CD8-positive, alpha-beta memory T cell (primary cell): Measurements from ENCODE around the gene MYORG. TPM values are rescaled to one million over a fixed set of nuclear protein-coding genes. Genes with fewer than 3 reads are reported as not detected.

Source experiments
- CTCF ChIA-PET: fragments of 350-600 bp; sonication (Branson Sonifier 250); formaldehyde crosslinking; loops from one replicate; lab custom pipeline; 2021; ENCODE audit warnings: antibody characterized with exemption; lab: Charles Lee
- POLR2A ChIA-PET: fragments of 350-600 bp; sonication (Branson Sonifier 250); formaldehyde crosslinking; loops from one replicate; lab custom pipeline; 2021; ENCODE audit warnings: antibody characterized with exemption; lab: Charles Lee
- DNase-seq, 5 donors: peaks; one replicate each; pipeline versions ENCODE4 v3.0.0 to v3.0.0-alpha.2; 2020 to 2022; ENCODE audit warnings: mixed read lengths in 1 of 5
- H3K27ac ChIP-seq: one replicate; pipeline ENCODE4 v1.7.0; 2013; ENCODE audit warnings: low read depth, mild to moderate bottlenecking, low read length, moderate library complexity
- H3K27me3 ChIP-seq: 2 replicates; pipeline ENCODE4 v1.7.0; 2013; ENCODE audit warnings: low read length, mild to moderate bottlenecking; ENCODE audit not compliant: insufficient read depth, poor library complexity, severe bottlenecking
- H3K36me3 ChIP-seq: 2 replicates; pipeline ENCODE4 v1.7.0; 2013; ENCODE audit warnings: mild to moderate bottlenecking, low read length, moderate library complexity; ENCODE audit not compliant: insufficient read depth
- H3K4me1 ChIP-seq: 2 replicates; pipeline ENCODE4 v1.7.0; 2013; ENCODE audit warnings: mild to moderate bottlenecking, low read length, moderate library complexity; ENCODE audit not compliant: insufficient read depth
- H3K4me3 ChIP-seq: 2 replicates; pipeline ENCODE4 v1.7.0; 2013; ENCODE audit warnings: mild to moderate bottlenecking, low read length
- H3K9me3 ChIP-seq: 2 replicates; pipeline ENCODE4 v1.7.0; 2013; ENCODE audit warnings: mild to moderate bottlenecking, low read length
- H3K27ac Mint-ChIP-seq, 8 donors: one replicate each; pipeline ENCODE4 v1.8.0; 2020 to 2021; ENCODE audit warnings: mixed read lengths in 8 of 8, mild to moderate bottlenecking in 6 of 8, inconsistent platforms in 3 of 8, moderate library complexity in 3 of 8
- H3K27me3 Mint-ChIP-seq, 2 donors: one replicate each; pipeline ENCODE4 v1.8.0; 2020 to 2021; ENCODE audit warnings: mixed read lengths in 2 of 2, mild to moderate bottlenecking in 1 of 2, moderate library complexity in 1 of 2
- H3K36me3 Mint-ChIP-seq, 3 donors: one replicate each; pipeline ENCODE4 v1.8.0; 2020 to 2021; ENCODE audit warnings: mixed read lengths in 3 of 3, inconsistent platforms in 1 of 3, mild to moderate bottlenecking in 1 of 3
- H3K4me1 Mint-ChIP-seq, 3 donors: one replicate each; pipeline ENCODE4 v1.8.0; 2020 to 2021; ENCODE audit warnings: mixed read lengths in 3 of 3, inconsistent platforms in 1 of 3, mild to moderate bottlenecking in 1 of 3
- H3K4me3 Mint-ChIP-seq, 7 donors: one replicate each; pipeline ENCODE4 v1.8.0; 2020 to 2021; ENCODE audit warnings: mixed read lengths in 7 of 7, mild to moderate bottlenecking in 6 of 7, moderate library complexity in 4 of 7, inconsistent platforms in 2 of 7
- H3K9me3 Mint-ChIP-seq, 5 donors: one replicate each; pipeline ENCODE4 v1.8.0; 2020 to 2022; ENCODE audit warnings: mixed read lengths in 5 of 5, mild to moderate bottlenecking in 3 of 5, moderate library complexity in 2 of 5, inconsistent platforms in 1 of 5
- polyA plus RNA-seq: library from polyadenylated mRNA; unstranded; fragments of 300-500 nt; fragmentation: Illumina TruSeq; gene quantifications from one replicate; pipeline ENCODE4 v1.2.3, GENCODE V29; 2021
- total RNA-seq, 2 experiments: library from RNA; stranded (reverse); gene quantifications; one replicate each; pipeline ENCODE4 v1.2.3, GENCODE V29; 2021

MYORG gene
- total and polyA plus RNA-seq, 3 experiments from 2014 or later, result 0.67 to 2.4 (median 2.3) TPM

DNA sequence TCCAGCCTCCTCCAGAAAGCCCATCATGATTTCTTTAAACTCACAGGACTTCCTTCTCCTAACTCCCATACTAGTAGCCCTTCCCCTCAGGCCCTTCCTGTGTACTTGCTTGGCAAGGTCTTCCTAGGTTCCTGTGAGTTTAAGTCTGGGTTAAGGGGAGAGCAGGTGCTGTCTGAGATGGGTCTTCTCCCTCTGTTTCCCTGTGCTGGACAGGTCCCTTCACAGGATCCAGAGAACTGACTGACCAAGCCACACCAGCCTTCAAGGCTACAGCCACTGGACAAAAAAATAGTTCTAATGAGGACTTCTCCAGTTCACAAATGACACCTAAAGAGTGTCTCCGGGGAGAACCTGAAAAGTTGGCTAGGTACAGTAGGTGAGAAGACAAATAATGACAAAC, 29.5 kb upstream of the MYORG start:
- Mint-ChIP-seq H3K27me3 (no peaks in the 10 kb centered on the region), H3K27ac (no peak overlapping the region), H3K4me1 (no peaks in the 10 kb centered on the region), H3K36me3 (peaks cover 0 to 27% (median 10%) of the 10 kb centered on the region in 3 donors), H3K9me3 (no peaks in the 10 kb centered on the region), H3K4me3 (no peak overlapping the region)
- no peaks in the 10 kb centered on the region for H3K4me1 ChIP-seq
- ChIA-PET POLR2A (no interaction called here), CTCF (no interaction called here)
- no peak overlapping the region for H3K27ac ChIP-seq
- no peaks in the 10 kb centered on the region for H3K36me3 ChIP-seq
- no peaks in the 10 kb centered on the region for H3K27me3 ChIP-seq
- DNase-seq, result no peak
- no peak overlapping the region for H3K4me3 ChIP-seq
- H3K9me3 ChIP-seq, result no peaks in the 10 kb centered on the region

DNA sequence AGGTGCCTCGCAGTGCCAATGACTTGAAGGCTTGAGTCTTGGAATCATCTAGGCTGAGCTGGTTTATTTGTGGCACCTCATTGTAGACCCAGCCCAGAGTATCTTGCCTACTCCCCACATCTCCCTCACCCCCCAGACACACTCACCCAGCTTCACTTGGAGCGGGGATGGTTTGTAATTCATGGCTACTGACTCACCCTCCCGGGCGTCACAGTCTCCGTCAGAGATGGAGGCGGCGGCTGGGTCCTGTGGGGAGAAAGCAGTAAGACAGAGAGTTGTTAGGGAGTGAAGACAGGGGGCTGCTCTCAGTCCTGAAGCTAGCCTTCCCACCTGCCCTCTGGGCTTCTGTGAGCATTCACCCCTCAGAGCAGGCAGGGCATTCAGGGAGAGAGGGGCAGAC, 29.0 kb upstream of the MYORG start:
- Histone ChIP-seq H3K4me3 (no peak overlapping the region), H3K4me1 (no peaks in the 10 kb centered on the region), H3K27ac (no peak overlapping the region), H3K36me3 (no peaks in the 10 kb centered on the region), H3K27me3 (no peaks in the 10 kb centered on the region), H3K9me3 (no peaks in the 10 kb centered on the region)
- ChIA-PET CTCF (interaction anchor here (0.6 to 2.7 kb wide), 4 partner anchors 61 to 229 kb away, joined by 3 to 22 read pairs (median 4); no protein-coding TSS in a partner anchor), POLR2A (no interaction called here)
- Mint-ChIP-seq H3K36me3 (peaks cover 0 to 31% (median 10%) of the 10 kb centered on the region in 3 donors), H3K27me3 (no peaks in the 10 kb centered on the region), H3K4me1 (no peaks in the 10 kb centered on the region), H3K4me3 (no peak overlapping the region), H3K27ac (no peak overlapping the region), H3K9me3 (no peaks in the 10 kb centered on the region)
- no peak for DNase-seq

DNA sequence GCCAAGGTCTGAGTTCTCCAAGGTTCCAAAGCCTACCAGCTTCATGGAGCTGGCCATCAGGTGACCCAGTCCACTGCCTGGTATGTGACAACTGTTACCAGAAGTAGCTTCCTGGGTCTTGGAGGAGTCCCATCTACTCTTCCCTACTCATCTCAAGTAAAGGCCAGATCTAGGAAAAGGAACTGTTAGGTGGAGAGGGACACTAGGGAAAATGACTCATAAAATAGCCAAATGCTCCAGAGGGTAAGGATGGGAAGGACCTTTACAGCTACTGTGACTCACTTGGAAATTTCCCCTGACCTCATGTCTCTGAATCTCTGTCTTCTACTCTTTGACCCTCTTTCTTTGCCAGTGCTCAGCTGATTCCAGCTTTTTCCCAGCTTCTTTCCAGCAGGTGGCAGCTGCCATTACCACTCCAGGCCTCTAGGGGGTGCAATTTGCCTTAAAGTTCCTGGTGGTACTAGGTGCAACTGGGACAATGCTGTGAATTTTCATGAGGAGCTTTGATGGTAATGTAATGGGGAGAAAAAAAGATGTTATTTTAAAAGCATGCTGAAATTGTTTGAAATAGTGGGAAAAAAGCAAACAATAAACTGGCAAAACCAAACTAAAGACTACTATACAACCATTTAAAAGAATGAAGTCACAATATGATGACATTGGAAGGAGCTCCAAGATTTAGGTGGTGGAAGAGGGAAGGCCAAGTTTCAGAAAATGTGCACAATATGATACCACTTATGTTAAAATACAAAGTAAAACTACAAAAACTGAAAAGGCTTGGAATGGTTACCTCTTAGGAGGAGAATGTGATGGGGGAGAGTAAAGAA, 27.1 kb upstream of the MYORG start:
- Mint-ChIP-seq H3K4me3 (no peak overlapping the region), H3K4me1 (no peaks in the 10 kb centered on the region), H3K9me3 (no peaks in the 10 kb centered on the region), H3K36me3 (peaks cover 0 to 43% (median 12%) of the 10 kb centered on the region in 3 donors), H3K27me3 (no peaks in the 10 kb centered on the region), H3K27ac (no peak overlapping the region)
- no peaks in the 10 kb centered on the region for H3K36me3 ChIP-seq
- no peak overlapping the region for H3K4me3 ChIP-seq
- ChIA-PET POLR2A (no interaction called here), CTCF (interaction anchor here (0.8 to 2.7 kb wide), 31 partner anchors 9 to 392 kb away, joined by 3 to 22 read pairs (median 4); no protein-coding TSS in a partner anchor)
- no peaks in the 10 kb centered on the region for H3K27me3 ChIP-seq
- H3K9me3 ChIP-seq, result no peaks in the 10 kb centered on the region
- DNase-seq, result peak; percentile 34 to 67 (median 45)
- no peak overlapping the region for H3K27ac ChIP-seq
- no peaks in the 10 kb centered on the region for H3K4me1 ChIP-seq

DNA sequence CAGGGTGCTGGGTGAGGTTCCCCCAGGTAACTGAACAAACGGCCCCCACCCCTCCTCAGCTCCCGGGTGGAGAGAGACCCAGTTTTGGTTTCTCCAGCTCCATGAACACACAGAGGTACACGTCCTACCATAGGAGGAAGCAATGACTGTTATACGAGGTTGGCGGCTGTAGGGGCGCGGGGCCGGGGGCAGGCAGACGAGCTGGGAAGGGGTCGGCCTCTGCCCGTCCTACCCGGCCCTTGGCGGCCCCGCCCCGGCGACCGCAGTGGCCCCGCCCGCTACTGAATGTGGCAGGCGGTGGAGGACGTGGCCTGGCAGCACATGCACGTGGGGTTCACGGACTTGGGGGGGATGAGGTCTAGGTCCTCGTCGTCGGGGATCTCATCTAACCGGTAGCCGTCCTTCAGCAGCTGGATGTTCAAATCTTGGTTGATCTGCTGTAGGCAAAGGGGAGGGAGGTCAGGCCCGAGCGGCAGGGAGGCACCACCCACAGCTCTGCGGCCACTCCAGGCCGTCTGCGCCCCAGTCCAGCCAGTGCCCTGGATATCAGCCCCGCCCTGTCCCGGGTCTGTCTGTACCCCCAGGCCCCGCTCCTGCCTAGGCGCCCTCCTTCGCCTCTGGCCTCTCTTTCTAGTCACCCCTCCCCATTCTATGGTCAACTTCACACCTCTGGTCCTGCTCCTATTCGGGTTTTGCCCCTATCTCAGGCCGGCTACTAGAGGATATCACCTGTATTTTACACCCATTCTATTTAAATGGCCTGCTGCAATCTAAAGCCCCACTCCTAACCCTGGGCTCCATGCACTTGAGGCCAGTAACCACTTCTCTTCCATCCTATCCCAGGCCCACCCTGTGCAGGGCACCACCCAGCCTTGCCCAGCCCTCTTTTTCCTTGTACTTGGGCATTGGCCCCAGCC, 24.2 kb upstream of the MYORG start:
- Mint-ChIP-seq H3K36me3 (peaks cover 0 to 42% (median 12%) of the 10 kb centered on the region in 3 donors), H3K9me3 (no peaks in the 10 kb centered on the region)
- CTCF ChIA-PET, result no interaction called here

DNA sequence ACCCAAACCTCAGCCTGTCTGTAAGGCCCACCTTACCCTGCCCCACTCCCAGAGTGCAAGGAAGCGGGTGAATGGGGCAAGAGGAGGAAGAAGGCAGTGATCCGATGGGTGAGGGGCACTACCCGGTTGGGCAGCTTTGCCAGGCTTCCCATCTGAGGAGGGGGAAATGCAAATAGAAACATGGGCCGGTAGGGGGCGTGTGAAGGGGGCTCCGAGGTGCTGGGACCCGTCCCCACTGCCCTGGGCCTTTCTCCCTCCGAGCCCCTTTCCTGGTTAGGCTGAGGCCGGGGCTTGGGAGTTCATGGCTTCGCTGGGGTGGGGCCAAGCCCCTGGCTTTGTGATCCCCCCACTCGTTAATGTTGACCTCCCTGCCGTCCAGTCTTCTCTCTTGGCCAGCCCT, 23.6 kb upstream of the MYORG start:
- no peak overlapping the region for H3K4me3 ChIP-seq
- DNase-seq, result no peak
- CTCF ChIA-PET, result no interaction called here
- no peaks in the 10 kb centered on the region for H3K36me3 ChIP-seq
- no peak overlapping the region for H3K27ac Mint-ChIP-seq
- POLR2A ChIA-PET, result no interaction called here
- H3K4me3 Mint-ChIP-seq, result no peak overlapping the region
- no peaks in the 10 kb centered on the region for H3K9me3 Mint-ChIP-seq
- H3K9me3 ChIP-seq, result no peaks in the 10 kb centered on the region
- no peaks in the 10 kb centered on the region for H3K27me3 ChIP-seq
- H3K36me3 Mint-ChIP-seq, result peaks cover 0 to 40% (median 12%) of the 10 kb centered on the region in 3 donors
- no peaks in the 10 kb centered on the region for H3K27me3 Mint-ChIP-seq
- no peaks in the 10 kb centered on the region for H3K4me1 Mint-ChIP-seq
- no peak overlapping the region for H3K27ac ChIP-seq
- no peaks in the 10 kb centered on the region for H3K4me1 ChIP-seq

More for the DNA sequence above, 24.2 kb upstream of the MYORG start:
- no peak overlapping the region for H3K27ac ChIP-seq
- no peak for DNase-seq
- no peak overlapping the region for H3K4me3 ChIP-seq
- no peaks in the 10 kb centered on the region for H3K4me1 ChIP-seq
- no peak overlapping the region for H3K4me3 Mint-ChIP-seq
- no peaks in the 10 kb centered on the region for H3K9me3 ChIP-seq
- no peaks in the 10 kb centered on the region for H3K4me1 Mint-ChIP-seq
- no peaks in the 10 kb centered on the region for H3K27me3 ChIP-seq
- H3K36me3 ChIP-seq, result no peaks in the 10 kb centered on the region
- peak overlapping the region in 1 of 8 donors; percentile 35 for H3K27ac Mint-ChIP-seq
- H3K27me3 Mint-ChIP-seq, result no peaks in the 10 kb centered on the region
- POLR2A ChIA-PET, result no interaction called here

DNA sequence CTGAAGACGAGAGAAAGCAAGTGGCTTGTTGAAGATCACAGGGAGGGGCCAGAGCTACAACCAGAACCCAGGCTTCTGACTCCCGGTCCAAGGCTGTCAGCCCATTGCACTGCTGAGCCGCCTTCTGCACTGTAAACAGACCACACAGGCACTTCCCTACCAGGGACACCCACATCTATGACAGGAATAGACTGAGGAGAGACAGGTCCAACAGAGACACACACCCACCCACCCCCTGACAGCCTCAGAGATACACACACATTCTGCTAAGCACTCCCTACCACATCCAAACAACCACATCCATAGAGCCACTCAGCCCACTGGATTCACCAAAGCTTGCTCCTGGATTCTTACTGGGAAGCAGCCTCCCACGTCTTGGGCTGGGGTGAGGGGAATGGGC, 23.0 kb upstream of the MYORG start:
- Mint-ChIP-seq H3K4me1 (no peaks in the 10 kb centered on the region), H3K27me3 (no peaks in the 10 kb centered on the region), H3K4me3 (no peak overlapping the region), H3K9me3 (no peaks in the 10 kb centered on the region), H3K36me3 (peaks cover 0 to 35% (median 10%) of the 10 kb centered on the region in 3 donors), H3K27ac (no peak overlapping the region)
- Histone ChIP-seq H3K36me3 (no peaks in the 10 kb centered on the region), H3K4me3 (no peak overlapping the region), H3K9me3 (no peaks in the 10 kb centered on the region), H3K27ac (no peak overlapping the region), H3K27me3 (no peaks in the 10 kb centered on the region), H3K4me1 (no peaks in the 10 kb centered on the region)
- POLR2A ChIA-PET, result no interaction called here
- DNase-seq, result no peak
- CTCF ChIA-PET, result no interaction called here

DNA sequence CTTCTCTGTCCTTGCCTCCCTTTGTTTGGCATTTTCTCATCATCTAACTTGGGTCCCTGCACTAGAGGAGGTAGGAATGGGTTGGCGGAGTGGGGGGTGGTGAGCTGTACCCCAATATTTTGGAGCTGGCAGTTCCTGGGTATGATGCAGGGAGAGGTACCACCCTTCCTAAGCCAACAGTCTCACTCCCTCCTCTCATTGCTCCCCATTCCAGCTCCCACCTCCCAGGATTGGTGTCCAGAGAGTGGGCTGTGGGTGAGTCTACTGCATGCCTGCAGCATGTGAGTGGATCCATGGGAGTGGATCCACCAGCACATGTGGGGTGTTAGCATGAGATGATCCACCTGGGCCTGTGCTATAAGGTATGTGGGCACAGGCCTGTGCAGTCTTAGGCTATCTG, 22.2 kb upstream of the MYORG start:
- Mint-ChIP-seq H3K9me3 (no peaks in the 10 kb centered on the region), H3K4me1 (no peaks in the 10 kb centered on the region), H3K27me3 (no peaks in the 10 kb centered on the region), H3K36me3 (peaks cover 0 to 34% (median 10%) of the 10 kb centered on the region in 3 donors), H3K4me3 (no peak overlapping the region), H3K27ac (no peak overlapping the region)
- ChIA-PET POLR2A (no interaction called here), CTCF (no interaction called here)
- Histone ChIP-seq H3K27ac (no peak overlapping the region), H3K9me3 (no peaks in the 10 kb centered on the region), H3K36me3 (no peaks in the 10 kb centered on the region), H3K4me1 (no peaks in the 10 kb centered on the region), H3K4me3 (no peak overlapping the region), H3K27me3 (no peaks in the 10 kb centered on the region)
- no peak for DNase-seq
